HepG2 (cell line): Measurements from ENCODE around the gene IRF7. TPM values are rescaled to one million over a fixed set of nuclear protein-coding genes. Genes with fewer than 3 reads are reported as not detected.

Experiments used
- BRF2 ChIP-seq: sonication (generic); formaldehyde crosslinking; IDR thresholded peaks from 2 replicates; pipeline ENCODE4 v1.8.1; 2022; ENCODE audit warnings: mild to moderate bottlenecking, missing genetic modification reagents
- ELF1 ChIP-seq: sonication (generic); formaldehyde crosslinking; IDR thresholded peaks from 2 replicates; pipeline ENCODE4 v1.4.0; 2020; ENCODE audit warnings: missing genetic modification reagents
- MEIS2 ChIP-seq: sonication (generic); formaldehyde crosslinking; IDR thresholded peaks from 2 replicates; pipeline ENCODE4 v1.9.0; 2021; ENCODE audit warnings: mild to moderate bottlenecking, missing genetic modification reagents
- MIXL1 ChIP-seq: IDR thresholded peaks from 2 replicates; pipeline ENCODE4 v1.6.1; 2016
- MYPOP ChIP-seq: sonication (generic); formaldehyde crosslinking; IDR thresholded peaks from 2 replicates; pipeline ENCODE4 v1.8.1; 2023; ENCODE audit warnings: mild to moderate bottlenecking, moderate library complexity, missing genetic modification reagents
- NR2F6 ChIP-seq, 2 experiments: IDR thresholded peaks; 2 replicates each; pipeline ENCODE4 v1.6.1; 2016; ENCODE audit warnings: antibody characterized with exemption in 1 of 2, mild to moderate bottlenecking in 1 of 2
- PHF20 ChIP-seq: sonication (generic); formaldehyde crosslinking; IDR thresholded peaks from 2 replicates; pipeline ENCODE4 v1.5.0; 2020; ENCODE audit warnings: mild to moderate bottlenecking, missing genetic modification reagents
- RNF2 ChIP-seq: fragments of 450-650 bp; conservative IDR thresholded peaks from 2 replicates; pipeline ENCODE4 v1.6.1; 2016; ENCODE audit warnings: low read depth
- SP1 ChIP-seq, 2 experiments: fragments of 450-650 bp in 1 of 2; sonication (generic) in 1 of 2; formaldehyde crosslinking in 1 of 2; IDR thresholded peaks; 2 replicates each; pipeline versions ENCODE4 v1.4.0 to v1.6.1; 2016 to 2020; ENCODE audit warnings: missing genetic modification reagents in 1 of 2
- TEF ChIP-seq: sonication (generic); formaldehyde crosslinking; IDR thresholded peaks from 2 replicates; pipeline ENCODE4 v1.5.0; 2020; ENCODE audit warnings: missing genetic modification reagents
- USF2 ChIP-seq, 2 experiments: sonication (generic) in 1 of 2; formaldehyde crosslinking in 1 of 2; IDR thresholded peaks; 2 replicates each; pipeline versions ENCODE4 v1.5.1 to v1.6.1; 2011 to 2020; ENCODE audit warnings: borderline replicate concordance in 1 of 2, low read depth in 1 of 2, low read length in 1 of 2, mild to moderate bottlenecking in 1 of 2, missing genetic modification reagents in 1 of 2, moderate library complexity in 1 of 2
- ZNF335 ChIP-seq: sonication (generic); formaldehyde crosslinking; IDR thresholded peaks from 2 replicates; pipeline ENCODE4 v1.4.0; 2020; ENCODE audit warnings: missing genetic modification reagents
- ZNF460 ChIP-seq: sonication (generic); formaldehyde crosslinking; IDR thresholded peaks from 2 replicates; pipeline ENCODE4 v1.5.1; 2020; ENCODE audit warnings: missing genetic modification reagents, mild to moderate bottlenecking, borderline replicate concordance
- ZNF512B ChIP-seq: sonication (generic); formaldehyde crosslinking; IDR thresholded peaks from 2 replicates; pipeline ENCODE4 v1.5.1; 2020; ENCODE audit warnings: missing genetic modification reagents, mild to moderate bottlenecking, borderline replicate concordance
- ZNF598 ChIP-seq: sonication (generic); formaldehyde crosslinking; IDR thresholded peaks from 2 replicates; pipeline ENCODE4 v1.5.1; 2020; ENCODE audit warnings: mild to moderate bottlenecking, missing genetic modification reagents, borderline replicate concordance
- ZNF607 ChIP-seq: sonication (generic); formaldehyde crosslinking; IDR thresholded peaks from 2 replicates; pipeline ENCODE4 v1.5.1; 2020; ENCODE audit warnings: missing genetic modification reagents, mild to moderate bottlenecking, borderline replicate concordance
- polyA plus RNA-seq, 8 experiments: library from polyadenylated mRNA; depleted of rRNA in 3 of 8; stranded (reverse) in 7 of 8; unstranded in 1 of 8; fragments of >200 nt; fragmentation: Illumina TruSeq in 4 of 8; extraction: Trizol in 4 of 8; gene quantifications; 2 replicates each; pipeline versions ENCODE4 v1.2.1 to v1.2.3, GENCODE V29; 2011 to 2016; ENCODE audit warnings: low read depth in 4 of 8, missing spikeins in 1 of 8, mixed read lengths in 1 of 8; ENCODE audit not compliant: insufficient read depth in 1 of 8
- total RNA-seq, 5 experiments: library from RNA; depleted of rRNA; stranded (reverse); fragments of >200 nt; fragmentation: Illumina TruSeq; extraction: Trizol; gene quantifications; 2 replicates each; pipeline ENCODE4 v1.2.3, GENCODE V29; 2016; ENCODE audit warnings: low read depth in 1 of 5

The IRF7 gene
- total and polyA plus RNA-seq, 2 of the 13 experiments (the other 11 are each of a cell fraction or from before 2014, with no cell fraction given) = not detected

GRCh38 chr11:578276-579035, 37.3 kb downstream of the IRF7 start (continued):
- TF ChIP-seq NR2F6 (IDR thresholded peaks at IDR 0.05) (no peak), NR2F6 (CRISPR knock-in tag; IDR thresholded peaks at IDR 0.05) (0 out of 2 replicates have a peak, but pooled peaks have one; percentile 5), PHF20 (CRISPR knock-in tag) (no peak), USF2 (IDR thresholded peaks at IDR 0.05; ENCODE audit: low read depth, low read length) (no peak), USF2 (CRISPR knock-in tag; IDR thresholded peaks at IDR 0.05; ENCODE audit: borderline replicate concordance) (no peak), ELF1 (CRISPR knock-in tag) (no peak), MYPOP (CRISPR knock-in tag) (no peak), SP1 (IDR thresholded peaks at IDR 0.05) (no peak), SP1 (CRISPR knock-in tag; IDR thresholded peaks at IDR 0.05) (no peak), MEIS2 (CRISPR knock-in tag) (no peak), TEF (CRISPR knock-in tag) (no peak), ZNF512B (CRISPR knock-in tag) (no peak), RNF2 (no peak), MIXL1 (no peak), ZNF598 (CRISPR knock-in tag) (no peak), ZNF460 (peak; percentile 91), BRF2 (CRISPR knock-in tag) (no peak), ZNF607 (no peak), ZNF335 (CRISPR knock-in tag) (no peak)
